ENCODE measurements around the gene LECT2. TPM values are rescaled to one million over a fixed set of nuclear protein-coding genes. Genes with fewer than 3 reads are reported as not detected.

LECT2 gene
- total RNA-seq, 1 donor from 2014 or later: not detected

DNA sequence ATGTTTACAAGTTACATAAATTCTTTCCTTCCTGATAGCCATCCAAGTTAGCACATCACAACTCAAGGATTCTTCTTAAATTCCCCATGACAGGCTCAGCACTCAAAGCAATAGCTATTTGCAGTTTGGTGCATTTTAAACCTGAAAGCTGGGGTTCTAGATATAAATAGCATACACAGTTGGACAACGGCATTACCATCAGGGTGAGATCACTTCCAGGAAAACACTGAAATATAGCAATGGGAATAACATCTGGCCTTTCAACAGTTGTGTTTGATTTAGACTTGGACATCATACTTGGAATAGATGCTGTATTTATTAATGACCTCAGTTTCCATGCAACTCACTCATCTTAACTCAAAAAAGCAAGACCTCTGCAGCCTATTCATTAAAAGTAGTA is 24.7 kb upstream of the LECT2 start:
- H3K9me3 ChIP-seq (replicated peaks): no peaks in the 10 kb centered on the region
- peaks cover 31% of the 10 kb centered on the region for H3K4me1 ChIP-seq
- no peaks in the 10 kb centered on the region for H3K27me3 ChIP-seq (ENCODE audit: low read depth)
- peak overlapping the region; percentile 77 for H3K27ac ChIP-seq (replicated peaks)
- DNase-seq: no peak
- intact Hi-C loops (cut with micrococcal nuclease): no loop called here
- no peaks in the 10 kb centered on the region for H3K36me3 ChIP-seq
- no peak for TF ChIP-seq CTCF (IDR thresholded peaks at IDR 0.05; ENCODE audit: borderline replicate concordance)
- H3K4me3 ChIP-seq: no peak overlapping the region

DNA sequence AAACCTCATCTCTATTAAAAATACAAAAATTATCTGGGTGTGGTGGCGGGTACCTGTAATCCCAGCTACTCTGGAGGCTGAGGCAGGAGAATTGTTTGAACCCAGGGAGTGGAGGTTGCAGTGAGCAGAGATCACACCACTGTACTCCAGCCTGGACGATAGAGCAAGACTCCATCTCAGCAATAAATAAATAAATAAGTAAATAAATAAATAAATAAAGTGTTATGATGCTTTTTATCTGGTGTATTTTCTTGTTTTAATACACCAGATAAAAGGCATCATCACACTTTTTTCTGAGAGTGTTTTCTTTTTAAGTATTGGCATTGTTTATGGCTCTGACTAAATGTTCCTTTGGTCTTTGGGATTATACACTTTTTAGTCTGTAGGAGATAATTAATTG is 24.2 kb upstream of the LECT2 start:
- H3K4me3 ChIP-seq: no peak overlapping the region
- intact Hi-C loops (cut with micrococcal nuclease): no loop called here
- H3K27me3 ChIP-seq (ENCODE audit: low read depth): no peaks in the 10 kb centered on the region
- no peaks in the 10 kb centered on the region for H3K9me3 ChIP-seq (replicated peaks)
- peaks cover 36% of the 10 kb centered on the region for H3K4me1 ChIP-seq
- peak overlapping the region; percentile 77 for H3K27ac ChIP-seq (replicated peaks)
- no peak for TF ChIP-seq CTCF (IDR thresholded peaks at IDR 0.05; ENCODE audit: borderline replicate concordance)
- DNase-seq: no peak
- no peaks in the 10 kb centered on the region for H3K36me3 ChIP-seq

GRCh38 chr5:135978212-135978631 is 23.4 kb upstream of the LECT2 start:
- no peak for TF ChIP-seq CTCF (IDR thresholded peaks at IDR 0.05; ENCODE audit: borderline replicate concordance)
- H3K27me3 ChIP-seq (ENCODE audit: low read depth): no peaks in the 10 kb centered on the region
- intact Hi-C loops (cut with micrococcal nuclease): no loop called here
- peaks cover 43% of the 10 kb centered on the region for H3K4me1 ChIP-seq
- DNase-seq: no peak
- H3K36me3 ChIP-seq: no peaks in the 10 kb centered on the region
- no peak overlapping the region for H3K4me3 ChIP-seq
- no peak overlapping the region for H3K27ac ChIP-seq (replicated peaks)
- H3K9me3 ChIP-seq (replicated peaks): no peaks in the 10 kb centered on the region

DNA sequence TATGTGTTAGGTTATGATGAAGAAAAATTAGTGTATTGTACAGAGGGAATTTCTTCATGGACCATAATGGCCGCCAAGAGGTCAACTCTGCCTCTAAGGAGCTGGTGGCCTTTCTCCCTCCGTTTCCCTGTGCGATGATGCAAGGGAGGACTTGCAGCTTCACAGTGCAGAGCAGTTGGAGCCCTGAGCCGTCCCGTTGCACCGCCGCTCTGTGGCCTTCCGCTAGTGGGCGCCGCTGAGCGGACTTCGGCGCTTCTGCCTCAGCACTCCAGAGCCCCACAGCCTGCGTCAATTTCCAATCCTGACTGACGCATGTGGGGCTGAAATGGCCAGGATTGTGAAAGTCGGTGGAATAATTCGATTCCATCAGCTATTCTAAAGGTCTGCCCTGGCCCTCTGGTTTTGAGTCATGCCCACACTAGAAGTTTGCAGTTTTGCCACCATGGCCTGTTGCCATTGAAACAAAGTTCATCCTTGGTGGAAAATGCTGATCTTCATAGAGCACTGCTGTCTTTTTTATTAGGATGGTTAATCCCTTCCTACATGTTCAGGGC is 22.7 kb upstream of the LECT2 start:
- Histone ChIP-seq H3K27ac (replicated peaks) (no peak overlapping the region), H3K36me3 (no peaks in the 10 kb centered on the region), H3K9me3 (replicated peaks) (no peaks in the 10 kb centered on the region), H3K4me3 (no peak overlapping the region), H3K4me1 (peaks cover 43% of the 10 kb centered on the region), H3K27me3 (ENCODE audit: low read depth) (no peaks in the 10 kb centered on the region)
- TF ChIP-seq CTCF (IDR thresholded peaks at IDR 0.05; ENCODE audit: borderline replicate concordance): peak; percentile 74
- intact Hi-C loops (cut with micrococcal nuclease): no loop called here
- peak; percentile 66 for DNase-seq

- H3K9me3 ChIP-seq (replicated peaks): no peaks in the 10 kb centered on the region
- H3K4me3 ChIP-seq: no peak overlapping the region
- H3K27ac ChIP-seq (replicated peaks): no peak overlapping the region
- no peaks in the 10 kb centered on the region for H3K36me3 ChIP-seq
- intact Hi-C loops (cut with micrococcal nuclease): no loop called here
- H3K4me1 ChIP-seq: peaks cover 43% of the 10 kb centered on the region
- no peaks in the 10 kb centered on the region for H3K27me3 ChIP-seq (ENCODE audit: low read depth)
- no peak for DNase-seq
- no peak for TF ChIP-seq CTCF (IDR thresholded peaks at IDR 0.05; ENCODE audit: borderline replicate concordance)
These were observed 21.4 kb upstream of the LECT2 start for GRCh38 chr5:135976216-135976615.
